Liver (tissue), 3 donors: ENCODE data around the gene NXPH4.

ENCODE experiments used
- CTCF ChIP-seq: fragments of 150-350 bp; IDR thresholded peaks from 2 replicates; pipeline ENCODE4 v1.5.1; 2017; ENCODE audit warnings: improper control_type of control experiment, low read depth, low read length; ENCODE audit not compliant: missing input control
- FOXA1 ChIP-seq: IDR thresholded peaks from 2 replicates; pipeline ENCODE4 v1.6.1; 2016; ENCODE audit warnings: antibody characterized with exemption
- TAF1 ChIP-seq: conservative IDR thresholded peaks from 2 replicates; pipeline ENCODE4 v1.6.1; 2016; ENCODE audit warnings: antibody characterized with exemption, mild to moderate bottlenecking
- TF ChIP-seq, protein P1 (sequence below): IDR thresholded peaks from 2 replicates; pipeline ENCODE4 v1.6.1; 2016; ENCODE audit warnings: antibody characterized with exemption
- donor health status: healthy.
- donor health status: healthy.

DNA sequence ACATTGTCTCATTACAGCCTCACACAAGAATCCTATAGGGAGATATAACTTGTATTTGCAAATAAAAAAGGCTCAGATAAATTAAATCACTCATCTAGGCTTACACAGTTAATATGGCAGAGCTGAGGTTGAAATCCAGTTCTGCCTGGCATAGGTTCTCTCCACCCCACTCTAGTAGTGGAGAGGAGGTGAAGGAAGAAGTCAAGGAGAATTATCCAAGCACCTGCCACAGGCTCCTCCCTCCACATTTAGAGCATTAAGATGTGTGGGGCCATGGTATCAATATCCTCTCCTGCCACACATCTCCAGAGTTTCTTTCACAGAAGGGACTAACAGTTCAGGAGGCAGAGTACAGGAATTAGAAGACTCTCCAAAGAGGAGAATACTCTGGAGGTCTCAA, 56.9 kb downstream of the NXPH4 start:
- no peak for TF ChIP-seq FOXA1
- TF ChIP-seq TAF1 = no peak
- TF ChIP-seq, protein P1, sequence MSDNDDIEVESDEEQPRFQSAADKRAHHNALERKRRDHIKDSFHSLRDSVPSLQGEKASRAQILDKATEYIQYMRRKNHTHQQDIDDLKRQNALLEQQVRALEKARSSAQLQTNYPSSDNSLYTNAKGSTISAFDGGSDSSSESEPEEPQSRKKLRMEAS = no peak
- TF ChIP-seq CTCF = no peak
